ENCODE data around the gene DCAF6. TPM values are rescaled to one million over a fixed set of nuclear protein-coding genes. Genes with fewer than 3 reads are reported as not detected.

The DCAF6 gene
- total RNA-seq, 1 experiment from 2014 or later: 75.1 TPM

DNA sequence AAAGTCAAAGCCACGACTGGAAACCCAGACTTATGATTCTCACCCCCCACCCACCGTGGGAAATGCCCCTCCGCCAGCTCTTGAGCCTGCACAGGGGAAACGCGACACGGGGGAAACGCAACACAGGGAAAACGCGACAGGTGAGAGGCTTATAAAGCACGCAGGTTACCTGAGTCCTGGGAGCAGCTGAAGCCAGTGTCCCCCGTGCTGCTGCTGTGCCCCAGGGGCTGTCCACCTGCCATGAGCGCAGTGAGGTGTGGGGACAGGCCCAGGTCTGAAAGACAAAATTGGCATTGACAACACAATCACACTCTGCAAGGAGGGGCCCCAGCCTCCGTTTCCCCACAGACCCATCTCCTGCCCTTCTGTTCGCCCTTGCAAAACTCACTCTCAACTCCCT is 153.9 kb downstream of the DCAF6 start:
- in situ Hi-C loops (cut with HindIII; ENCODE audit: low pct_unique_long_range_greater_than_20kb, low sequenced_read_pairs): no loop called here
- no peak for DNase-seq (ENCODE audit: low read depth)

- no peak for DNase-seq (ENCODE audit: low read depth)
- in situ Hi-C loops (cut with HindIII; ENCODE audit: low pct_unique_long_range_greater_than_20kb, low sequenced_read_pairs): no loop called here
These were observed 154.6 kb downstream of the DCAF6 start for GRCh38 chr1:168091063-168091462.

- no peak for DNase-seq (ENCODE audit: low read depth)
These were observed 155.5 kb downstream of the DCAF6 start for GRCh38 chr1:168091720-168092550.

GRCh38 chr1:168092566-168093355 is 156.3 kb downstream of the DCAF6 start:
- no peak for DNase-seq (ENCODE audit: low read depth)
- in situ Hi-C loops (cut with HindIII; ENCODE audit: low pct_unique_long_range_greater_than_20kb, low sequenced_read_pairs): no loop called here

More at GRCh38 chr1:168091720-168092550, 155.5 kb downstream of the DCAF6 start:
- in situ Hi-C loops (cut with HindIII; ENCODE audit: low pct_unique_long_range_greater_than_20kb, low sequenced_read_pairs): no loop called here

DNA sequence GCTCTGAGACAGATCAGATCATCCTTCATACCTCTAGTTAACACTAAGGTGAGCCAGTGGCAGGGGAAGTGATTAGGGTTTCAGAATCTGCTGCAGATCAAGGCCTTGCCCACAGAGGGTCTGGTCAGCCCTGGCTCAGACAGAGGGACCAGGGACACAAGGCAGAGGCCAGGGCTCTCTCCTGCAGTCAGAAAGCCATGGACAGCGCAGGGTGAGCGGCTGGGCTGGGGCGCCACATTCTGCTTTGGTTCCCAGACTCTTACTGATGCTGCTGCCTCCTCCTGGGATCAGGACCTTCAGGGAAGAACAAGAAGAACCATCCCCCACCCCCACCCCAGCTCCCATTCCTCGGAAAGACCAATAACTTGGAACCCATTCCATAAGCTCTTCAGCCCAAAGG is 157.1 kb downstream of the DCAF6 start:
- in situ Hi-C loops (cut with HindIII; ENCODE audit: low pct_unique_long_range_greater_than_20kb, low sequenced_read_pairs): no loop called here

GRCh38 chr1:168095476-168095875 is 159.0 kb downstream of the DCAF6 start:
- no peak for DNase-seq (ENCODE audit: low read depth)
- in situ Hi-C loops (cut with HindIII; ENCODE audit: low pct_unique_long_range_greater_than_20kb, low sequenced_read_pairs): no loop called here

More for the DNA sequence above, 157.1 kb downstream of the DCAF6 start:
- DNase-seq (ENCODE audit: low read depth): no peak

DNA sequence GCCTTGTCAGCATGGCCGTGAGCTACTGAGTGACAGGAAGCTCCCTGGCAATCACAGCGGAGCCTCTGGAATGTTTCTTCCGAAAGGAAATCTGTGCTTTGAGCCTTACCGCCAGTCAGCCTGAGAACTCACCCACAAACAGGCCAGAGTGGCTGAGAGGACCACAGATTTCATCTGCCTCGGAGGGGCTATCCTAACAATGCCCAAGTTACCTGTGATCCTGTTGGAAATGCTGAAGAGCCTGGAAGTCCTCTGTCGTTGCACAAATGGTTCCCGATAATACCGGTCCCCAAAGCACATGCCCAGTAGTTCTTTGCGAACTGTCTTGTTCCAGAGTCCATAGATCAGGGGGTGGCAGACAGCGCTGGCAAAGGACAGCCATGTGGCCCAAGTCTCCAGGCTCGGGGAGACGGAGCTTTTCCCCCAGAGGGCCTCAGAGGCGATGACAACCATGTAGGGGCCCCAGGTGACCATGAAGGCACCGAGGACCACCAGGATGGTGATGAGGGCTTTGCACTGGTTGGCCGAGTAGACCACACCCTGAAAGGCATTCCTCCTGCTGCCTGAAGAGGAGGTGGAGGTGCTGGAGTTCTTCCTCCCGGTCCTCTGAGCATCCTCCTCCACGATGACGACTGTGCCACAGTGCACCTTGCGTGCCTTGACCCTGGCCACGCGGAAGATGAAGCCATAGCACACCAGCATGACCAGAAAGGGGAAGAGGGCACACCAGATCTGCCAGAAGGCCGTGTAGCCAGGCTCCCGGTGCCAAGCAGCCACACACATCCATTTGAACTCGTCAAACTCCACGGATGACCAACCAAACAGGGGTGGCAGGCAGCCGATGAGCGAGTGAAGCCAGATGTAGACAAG is 160.0 kb downstream of the DCAF6 start:
- DNase-seq (ENCODE audit: low read depth): no peak
- in situ Hi-C loops (cut with HindIII; ENCODE audit: low pct_unique_long_range_greater_than_20kb, low sequenced_read_pairs): no loop called here

GRCh38 chr1:168097921-168098528 is 161.5 kb downstream of the DCAF6 start:
- DNase-seq (ENCODE audit: low read depth): no peak
- in situ Hi-C loops (cut with HindIII; ENCODE audit: low pct_unique_long_range_greater_than_20kb, low sequenced_read_pairs): no loop called here

GRCh38 chr1:168098534-168099320 is 162.2 kb downstream of the DCAF6 start:
- in situ Hi-C loops (cut with HindIII; ENCODE audit: low pct_unique_long_range_greater_than_20kb, low sequenced_read_pairs): no loop called here

DNA sequence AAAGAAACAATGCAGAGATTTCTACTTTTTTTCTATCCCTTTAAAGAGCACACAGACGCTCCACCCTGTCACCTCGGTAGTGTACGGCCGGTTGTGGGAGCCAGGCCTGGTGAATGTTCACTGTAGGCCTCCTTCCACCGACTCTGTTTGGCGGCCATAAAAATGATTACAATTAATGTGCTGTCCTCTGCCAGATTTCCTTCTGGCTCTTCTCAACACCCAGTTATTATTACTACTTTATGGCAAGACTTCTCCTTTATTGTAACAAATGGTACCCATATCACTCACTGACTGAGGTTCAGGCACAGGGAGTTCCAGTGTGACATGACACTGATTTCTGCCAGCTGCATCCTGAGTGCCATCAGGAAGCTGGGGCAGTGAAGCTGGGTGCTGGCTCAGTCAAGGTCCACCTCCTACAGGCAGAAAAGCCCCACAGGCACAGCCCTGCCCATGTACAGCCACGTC is 162.9 kb downstream of the DCAF6 start:
- in situ Hi-C loops (cut with HindIII; ENCODE audit: low pct_unique_long_range_greater_than_20kb, low sequenced_read_pairs): no loop called here
- no peak for DNase-seq (ENCODE audit: low read depth)

More at GRCh38 chr1:168098534-168099320, 162.2 kb downstream of the DCAF6 start:
- DNase-seq (ENCODE audit: low read depth): no peak

DNA sequence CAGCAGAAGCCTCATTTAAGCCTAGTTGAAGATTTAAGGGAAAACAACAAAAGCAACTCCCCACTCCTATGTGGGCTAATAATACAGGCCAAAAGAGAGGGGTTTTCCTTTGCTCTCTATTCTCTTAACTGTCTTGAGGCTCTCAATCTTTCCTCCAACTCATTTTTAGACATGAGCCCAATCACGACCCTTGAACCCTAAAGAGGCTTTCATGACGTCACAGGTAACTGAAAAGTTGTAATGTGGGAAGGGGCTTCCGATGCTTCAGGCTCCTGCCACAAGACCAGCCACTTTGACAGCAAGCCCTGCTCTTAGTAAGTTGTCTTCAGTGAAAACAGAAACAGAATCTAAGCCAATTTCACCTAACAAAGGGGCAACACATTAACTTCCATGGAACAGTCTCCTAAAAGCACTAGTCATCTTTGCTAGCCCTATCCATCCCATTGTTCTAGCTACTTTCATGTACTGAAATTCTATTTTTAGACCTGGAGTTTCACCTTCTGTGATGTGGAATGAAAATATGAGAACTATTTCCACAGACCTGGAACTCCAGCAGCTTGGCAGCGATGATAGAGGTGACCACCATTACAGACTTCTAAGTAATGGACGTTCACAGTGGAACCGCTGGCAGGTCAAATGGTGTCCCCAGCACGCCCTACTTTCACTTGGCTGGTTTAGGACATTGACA is 164.0 kb downstream of the DCAF6 start:
- in situ Hi-C loops (cut with HindIII; ENCODE audit: low pct_unique_long_range_greater_than_20kb, low sequenced_read_pairs): no loop called here
- DNase-seq (ENCODE audit: low read depth): no peak

- in situ Hi-C loops (cut with HindIII; ENCODE audit: low pct_unique_long_range_greater_than_20kb, low sequenced_read_pairs): no loop called here
- no peak for DNase-seq (ENCODE audit: low read depth)
These were observed 164.9 kb downstream of the DCAF6 start for GRCh38 chr1:168101336-168101735.

- DNase-seq (ENCODE audit: low read depth): no peak
- in situ Hi-C loops (cut with HindIII; ENCODE audit: low pct_unique_long_range_greater_than_20kb, low sequenced_read_pairs): no loop called here
These were observed 166.0 kb downstream of the DCAF6 start for GRCh38 chr1:168102487-168102886.

GRCh38 chr1:168104535-168104934 is 168.1 kb downstream of the DCAF6 start:
- DNase-seq (ENCODE audit: low read depth): no peak
- in situ Hi-C loops (cut with HindIII; ENCODE audit: low pct_unique_long_range_greater_than_20kb, low sequenced_read_pairs): no loop called here

DNA sequence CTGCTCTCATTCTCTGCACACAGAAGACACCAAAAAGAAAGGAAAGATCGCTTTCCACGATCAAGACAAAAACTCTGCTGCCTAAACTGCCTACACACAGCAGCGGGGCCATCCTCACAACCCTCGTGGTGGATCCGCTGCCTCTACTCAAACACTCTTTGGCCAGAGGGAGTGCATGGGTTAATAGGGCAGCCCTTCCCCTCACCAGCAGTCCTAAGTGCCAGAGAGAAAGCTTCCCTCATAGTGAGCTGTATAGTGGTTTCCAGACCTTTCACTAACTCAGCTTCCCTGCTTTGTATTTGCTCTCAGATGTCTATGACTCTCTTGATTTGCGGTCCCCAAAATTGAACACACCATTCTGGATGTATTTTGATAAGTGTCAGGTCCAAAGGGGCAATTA is 169.4 kb downstream of the DCAF6 start:
- no peak for DNase-seq (ENCODE audit: low read depth)
- in situ Hi-C loops (cut with HindIII; ENCODE audit: low pct_unique_long_range_greater_than_20kb, low sequenced_read_pairs): no loop called here

- in situ Hi-C loops (cut with HindIII; ENCODE audit: low pct_unique_long_range_greater_than_20kb, low sequenced_read_pairs): no loop called here
- no peak for DNase-seq (ENCODE audit: low read depth)
These were observed 169.8 kb downstream of the DCAF6 start for GRCh38 chr1:168106274-168106673.

Data from Caki2 (cell line).